Right ventricle myocardium inferior (tissue), 1 donor: ENCODE measurements around the gene MCF2L. TPM values are rescaled to one million over a fixed set of nuclear protein-coding genes. Genes with fewer than 3 reads are reported as not detected.

ENCODE experiments used
- ATAC-seq: fragments of 200-7000 bp; cut with Tn5 transposase; one replicate; pipeline ENCODE4 v1.9.1; 2020; ENCODE audit warnings: mild to moderate bottlenecking, moderate library complexity
- DNase-seq: peaks from one replicate; pipeline ENCODE4 v3.0.0; 2021; ENCODE audit errors: missing footprints
- intact Hi-C: fragments of 100-400 bp; cut with DNase I; formaldehyde crosslinking; loops from one replicate; pipeline ENCODE4 v1.11.0; 2022
- total RNA-seq: library from RNA; stranded (reverse); fragmentation: NEBNext Ultra II Directional; extraction: Animal tissue kit (Norgen Biotek cat#: 25700); gene quantifications from one replicate; pipeline ENCODE4 v1.2.1, GENCODE V29; 2021
- donor health status: DM: no; HTN: yes; CAD: no; lungs with severe emphysema.

The MCF2L gene
- total RNA-seq, 1 donor from 2014 or later = 45.9 TPM

GRCh38 chr13:112942689-112943308, 26.2 kb upstream of the MCF2L start:
- ATAC-seq = peak; percentile 96
- peak; percentile 96 for DNase-seq
- intact Hi-C loops = loop anchor here (2.0 to 10.0 kb wide), 3 partner anchors 40 to 452 kb away; no protein-coding TSS in a partner anchor

DNA sequence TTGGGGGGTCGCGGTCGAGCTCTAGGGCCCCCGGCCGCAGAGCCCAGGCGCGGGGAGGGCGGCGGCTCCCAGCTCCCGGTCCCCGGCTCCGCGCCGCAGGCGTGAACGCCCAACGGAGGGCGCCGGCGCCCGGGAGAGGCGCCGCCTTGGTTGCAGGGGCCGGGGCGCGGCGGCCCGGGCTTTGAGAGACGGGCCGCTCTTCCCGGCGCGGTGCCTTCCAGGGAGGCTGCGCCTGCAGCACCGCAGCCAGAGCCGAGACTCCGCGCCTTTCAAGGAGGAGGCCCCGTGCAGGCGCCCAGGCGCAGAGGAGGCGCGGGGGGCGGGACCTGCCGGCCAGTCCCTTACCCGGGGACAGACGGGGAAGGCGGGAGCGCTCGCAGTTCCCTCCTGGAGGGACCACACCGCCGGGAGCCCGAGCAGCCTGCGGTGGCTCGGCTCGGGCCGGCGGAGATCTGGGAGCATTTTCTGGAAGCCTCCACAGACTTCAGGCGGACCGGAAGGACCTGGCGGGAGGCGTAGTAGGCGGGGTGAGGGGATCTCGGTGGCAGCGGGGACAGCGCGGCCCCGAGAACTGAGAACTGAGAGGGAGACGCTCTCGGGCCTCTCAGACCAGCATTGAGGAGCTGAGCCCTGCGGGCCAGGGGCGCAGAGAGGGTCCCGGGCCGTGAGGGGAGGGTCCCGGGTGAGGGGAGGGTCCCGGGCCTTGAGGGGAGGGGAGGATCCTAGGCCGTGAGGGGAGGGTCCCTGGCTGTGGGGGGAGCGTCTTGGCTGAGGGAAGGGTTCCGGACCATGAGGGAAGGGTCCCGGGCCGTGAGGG, 25.5 kb upstream of the MCF2L start:
- DNase-seq (no peak), ATAC-seq (peak; percentile 67)
- intact Hi-C loops = loop anchor here (2.0 to 10.0 kb wide), 3 partner anchors 39 to 451 kb away; no protein-coding TSS in a partner anchor

GRCh38 chr13:112947796-112948195, 21.2 kb upstream of the MCF2L start:
- ATAC-seq = no peak

GRCh38 chr13:112951674-112952371, 17.2 kb upstream of the MCF2L start:
- intact Hi-C loops = no loop called here
- no peak for DNase-seq
- no peak for ATAC-seq

More at GRCh38 chr13:112947796-112948195, 21.2 kb upstream of the MCF2L start:
- no peak for DNase-seq
- intact Hi-C loops = loop anchor here (10.0 kb wide), 1 partner anchor 447 kb away; no protein-coding TSS in a partner anchor

DNA sequence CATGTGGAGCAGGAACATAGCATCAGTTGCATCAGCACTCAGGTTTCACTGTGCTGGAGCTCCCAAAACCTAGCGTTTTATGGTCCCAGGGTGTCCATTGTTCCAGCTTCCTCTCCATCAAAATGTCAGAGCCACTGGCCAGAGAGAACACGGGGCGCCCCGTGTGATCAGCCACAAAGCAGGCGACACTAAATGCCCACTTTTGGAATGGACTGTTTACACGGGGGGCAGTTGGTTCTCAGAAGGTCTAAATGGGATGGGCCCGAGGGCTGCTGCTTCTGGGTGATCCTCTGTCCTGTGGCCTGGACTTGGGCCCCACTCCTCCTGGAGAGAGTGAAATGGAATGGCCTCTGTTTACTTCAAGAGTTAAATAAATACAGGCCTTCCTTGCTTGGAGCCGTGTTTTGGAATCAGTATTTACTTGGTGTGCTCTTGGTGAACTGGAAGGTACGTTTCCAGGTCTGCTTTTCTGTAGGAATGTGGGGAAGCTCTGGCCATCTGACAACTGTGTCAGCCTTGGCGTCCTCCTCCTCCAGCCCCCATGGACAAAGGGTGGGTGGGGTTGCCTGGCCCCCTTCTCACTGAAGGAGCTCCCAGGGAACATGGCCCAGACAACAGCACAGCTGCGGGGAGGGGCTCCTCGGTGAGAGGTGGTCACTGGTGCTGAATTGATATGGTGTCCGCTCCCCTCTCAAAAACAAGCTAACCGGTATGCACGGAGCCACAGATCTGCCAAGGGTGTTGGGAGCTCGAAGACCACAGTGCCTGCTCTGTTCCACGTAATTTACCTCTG, 16.1 kb upstream of the MCF2L start:
- no peak for ATAC-seq

DNA sequence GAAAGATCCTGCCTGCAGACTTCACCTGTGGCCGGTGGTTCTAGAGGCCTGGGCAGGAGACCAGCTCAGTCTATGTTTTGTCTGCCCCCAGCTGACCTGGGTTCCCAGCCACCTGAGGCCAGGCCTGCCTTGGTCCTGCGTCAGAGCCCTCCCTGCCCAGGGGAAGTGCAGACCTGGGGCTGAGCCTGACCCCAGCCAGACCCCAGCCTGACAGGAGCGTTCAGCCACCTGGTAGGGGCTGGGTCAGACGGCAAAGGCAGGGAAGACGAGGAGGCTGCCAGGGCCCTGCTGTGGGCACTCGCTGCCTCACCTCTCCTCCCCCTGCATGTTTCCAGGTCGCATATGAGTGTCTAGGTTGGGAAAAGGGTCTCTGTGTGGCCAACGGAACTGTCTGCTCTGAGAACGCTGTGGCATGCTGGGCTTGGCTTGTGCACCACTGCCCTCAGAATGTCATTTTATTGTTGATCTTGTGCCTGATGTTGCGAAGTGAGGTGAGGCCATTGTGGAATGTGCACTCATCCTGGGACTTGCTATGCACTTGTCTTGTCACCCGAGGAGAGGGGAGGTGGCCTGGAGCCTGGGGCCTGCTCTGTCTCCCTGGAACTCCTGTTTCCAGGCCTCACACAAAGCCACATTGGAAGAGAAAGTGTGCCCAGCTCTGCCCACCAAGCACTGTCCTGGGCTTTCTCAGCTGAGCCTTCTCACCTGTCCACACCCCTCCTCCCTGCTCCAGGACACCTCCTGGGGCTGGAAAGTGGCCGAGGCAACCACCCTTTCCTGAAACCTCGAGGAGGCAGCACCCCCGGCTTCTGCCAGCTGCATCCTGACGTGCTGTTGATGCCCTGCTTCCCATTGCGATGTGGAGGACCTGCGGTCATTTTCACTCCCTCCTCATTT, 15.2 kb upstream of the MCF2L start:
- no peak for ATAC-seq
- DNase-seq = peak; percentile 13
- intact Hi-C loops = no loop called here

More for the DNA sequence above, 16.1 kb upstream of the MCF2L start:
- DNase-seq = no peak
- intact Hi-C loops = no loop called here

GRCh38 chr13:112954488-112955270, 14.3 kb upstream of the MCF2L start:
- intact Hi-C loops = no loop called here
- DNase-seq (peak; percentile 53), ATAC-seq (no peak)

- DNase-seq (no peak), ATAC-seq (no peak)
- intact Hi-C loops = no loop called here
Measured at GRCh38 chr13:112955271-112955937, 13.6 kb upstream of the MCF2L start.

DNA sequence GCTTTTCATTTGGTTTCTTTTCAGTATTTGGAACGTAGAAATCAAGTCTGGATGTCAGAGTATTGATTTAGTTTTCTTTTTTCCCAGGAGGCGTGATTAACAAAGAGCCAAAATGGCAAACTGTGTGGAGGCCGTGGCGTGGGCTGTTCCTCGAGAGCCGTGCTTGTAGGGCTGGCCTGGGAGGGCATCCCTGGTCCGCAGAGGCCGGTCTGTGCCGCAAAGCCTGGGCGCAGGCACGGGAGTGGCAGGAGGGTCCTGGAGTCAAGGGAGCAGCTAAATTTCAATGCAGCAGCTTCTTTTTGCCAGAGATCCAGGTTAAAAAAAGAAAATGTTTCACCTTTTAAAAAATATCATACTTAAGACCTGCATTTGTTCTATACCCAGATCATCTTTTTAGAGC, 13.1 kb upstream of the MCF2L start:
- DNase-seq (no peak), ATAC-seq (no peak)
- intact Hi-C loops = no loop called here

DNA sequence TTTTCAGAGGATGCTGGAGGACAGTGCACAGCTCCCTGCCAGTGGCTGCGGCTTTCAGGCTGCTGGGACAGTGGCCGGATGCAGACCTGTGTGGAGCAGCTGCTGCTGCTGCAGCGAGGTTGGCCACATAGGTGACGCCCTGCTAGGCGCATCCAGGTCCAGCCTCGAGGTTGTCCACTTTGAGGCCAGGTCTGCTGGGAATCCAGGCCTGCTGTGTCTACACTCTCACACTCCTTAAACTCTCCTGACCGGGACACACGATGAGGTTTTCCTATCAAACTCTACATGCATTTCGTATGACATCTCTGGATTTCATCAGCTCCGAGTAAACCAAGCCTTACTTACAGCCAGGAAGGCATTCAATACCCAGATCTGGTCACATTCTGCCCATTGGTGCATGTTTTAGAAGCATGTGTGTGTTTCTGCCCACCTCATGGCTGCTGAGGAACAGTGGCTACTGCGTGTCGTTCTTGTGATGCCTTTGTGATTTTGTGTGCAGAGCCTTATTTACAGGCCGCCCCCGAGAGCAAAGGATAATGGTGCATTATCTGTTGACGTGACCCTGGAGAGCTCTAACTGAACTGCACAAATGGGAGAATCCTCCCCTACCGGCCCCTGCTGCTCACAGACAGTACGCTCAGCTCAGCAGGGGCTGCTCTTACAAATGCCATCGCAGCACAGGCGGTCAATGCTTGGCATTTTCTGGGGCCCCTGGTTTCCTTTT, 12.3 kb upstream of the MCF2L start:
- intact Hi-C loops = no loop called here
- ATAC-seq = no peak
- DNase-seq = peak; percentile 63

GRCh38 chr13:112957295-112957677, 11.7 kb upstream of the MCF2L start:
- intact Hi-C loops = no loop called here

DNA sequence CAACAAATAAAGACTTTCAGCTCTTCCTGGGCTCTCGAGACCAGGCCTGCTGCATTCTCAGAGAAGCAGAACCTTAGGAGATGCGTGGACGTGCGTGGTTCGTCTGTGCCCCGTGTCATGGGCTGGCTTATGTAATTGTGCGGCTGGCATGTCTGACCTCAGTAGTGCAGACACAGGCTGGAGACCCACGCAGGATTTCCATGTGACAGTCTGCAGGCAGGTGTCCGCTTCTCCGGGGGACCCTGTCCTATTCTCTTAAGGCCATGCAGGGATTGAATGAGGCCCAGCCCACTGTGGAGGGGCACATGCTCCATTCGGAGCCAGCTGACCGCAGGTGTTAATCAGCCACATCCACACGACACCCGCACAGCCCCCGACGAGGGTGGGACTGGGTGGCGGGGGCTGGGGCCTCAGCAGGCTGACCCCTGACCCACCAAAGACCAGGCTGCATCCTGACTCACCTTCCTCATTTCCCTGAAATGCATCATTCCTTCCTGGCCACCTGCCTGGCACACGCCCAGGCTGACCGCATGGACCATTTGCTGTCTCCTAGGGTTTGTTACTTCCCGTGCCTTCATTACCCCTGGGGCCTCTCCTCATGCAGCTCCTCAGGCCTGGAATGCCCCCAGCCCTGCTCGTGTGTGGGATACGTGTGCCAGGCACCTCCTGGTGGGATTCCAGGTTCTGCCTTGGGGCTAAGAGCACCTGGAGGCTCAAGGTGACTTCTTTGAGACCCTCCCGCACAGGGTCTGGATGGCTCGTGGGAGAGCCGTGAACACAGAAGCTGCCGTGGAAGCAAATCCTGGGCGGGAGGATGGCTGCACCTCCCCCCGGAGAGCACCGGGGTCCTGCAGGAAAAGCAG, 10.7 kb upstream of the MCF2L start:
- intact Hi-C loops = no loop called here
- peak; percentile 53 for DNase-seq
- ATAC-seq = no peak

More at GRCh38 chr13:112957295-112957677, 11.7 kb upstream of the MCF2L start:
- DNase-seq = peak; percentile 51
- no peak for ATAC-seq

DNA sequence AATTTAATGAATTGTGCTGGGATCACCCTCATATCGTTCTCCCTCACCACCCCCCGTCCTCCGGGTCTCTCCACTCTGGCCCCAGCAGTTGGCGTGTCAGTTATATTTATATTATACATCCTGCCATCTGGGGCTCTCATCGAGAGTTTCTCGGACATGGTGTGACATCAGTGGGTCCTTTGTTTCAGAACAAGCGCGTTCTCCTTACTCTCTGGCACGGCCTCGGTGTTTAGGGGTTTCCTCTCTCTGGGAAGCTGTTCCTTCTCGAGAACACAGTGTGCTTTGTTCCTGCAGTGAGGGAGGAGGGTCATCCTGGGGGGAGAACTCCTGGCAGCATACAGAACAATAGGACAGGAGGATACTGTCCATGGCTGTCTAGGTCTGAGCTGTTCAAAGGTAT, 9.8 kb upstream of the MCF2L start:
- DNase-seq (peak; percentile 37), ATAC-seq (peak; percentile 32)
- intact Hi-C loops = loop anchor here (1.0 kb wide), 1 partner anchor 20 kb away; no protein-coding TSS in a partner anchor

- intact Hi-C loops = loop anchor here (1.0 kb wide), 1 partner anchor 19 kb away; no protein-coding TSS in a partner anchor
- no peak for ATAC-seq
- peak; percentile 50 for DNase-seq
Measured at GRCh38 chr13:112959701-112960542, 9.1 kb upstream of the MCF2L start.
